ENCODE data around the gene TTC9B. TPM values are rescaled to one million over a fixed set of nuclear protein-coding genes. Genes with fewer than 3 reads are reported as not detected.

The TTC9B gene
- total RNA-seq, 1 donor from 2014 or later: not detected

- no peaks in the 10 kb centered on the region for H3K27me3 ChIP-seq (ENCODE audit: low read depth)
- intact Hi-C loops (cut with DNase I): no loop called here
- peaks cover 8% of the 10 kb centered on the region for H3K4me1 ChIP-seq
- H3K27ac ChIP-seq: no peak overlapping the region
- no peak overlapping the region for H3K4me3 ChIP-seq
- ATAC-seq (no peak), DNase-seq (peak; percentile 41)
- H3K9me3 ChIP-seq: no peaks in the 10 kb centered on the region
- H3K36me3 ChIP-seq: peaks cover 75% of the 10 kb centered on the region
- no peak for TF ChIP-seq CTCF (IDR thresholded peaks at IDR 0.05)
Observed at GRCh38 chr19:40235238-40236025, 17.2 kb upstream of the TTC9B start.

GRCh38 chr19:40234429-40235237, 16.4 kb upstream of the TTC9B start:
- peaks cover 8% of the 10 kb centered on the region for H3K4me1 ChIP-seq
- DNase-seq (peak; percentile 34), ATAC-seq (no peak)
- H3K27me3 ChIP-seq (ENCODE audit: low read depth): no peaks in the 10 kb centered on the region
- H3K36me3 ChIP-seq: peaks cover 67% of the 10 kb centered on the region
- TF ChIP-seq CTCF (IDR thresholded peaks at IDR 0.05): no peak
- no peak overlapping the region for H3K4me3 ChIP-seq
- H3K27ac ChIP-seq: no peak overlapping the region
- intact Hi-C loops (cut with DNase I): no loop called here
- no peaks in the 10 kb centered on the region for H3K9me3 ChIP-seq

- Histone ChIP-seq H3K27me3 (ENCODE audit: low read depth) (no peaks in the 10 kb centered on the region), H3K27ac (no peak overlapping the region), H3K4me3 (no peak overlapping the region), H3K9me3 (no peaks in the 10 kb centered on the region), H3K4me1 (peaks cover 8% of the 10 kb centered on the region), H3K36me3 (peaks cover 60% of the 10 kb centered on the region)
- intact Hi-C loops (cut with DNase I): no loop called here
- TF ChIP-seq CTCF (IDR thresholded peaks at IDR 0.05): no peak
- ATAC-seq (no peak), DNase-seq (no peak)
Observed at GRCh38 chr19:40233811-40234389, 15.7 kb upstream of the TTC9B start.

- no peak for DNase-seq
- no peak for TF ChIP-seq CTCF (IDR thresholded peaks at IDR 0.05)
- Histone ChIP-seq H3K9me3 (no peaks in the 10 kb centered on the region), H3K36me3 (peaks cover 53% of the 10 kb centered on the region), H3K4me3 (no peak overlapping the region), H3K27me3 (ENCODE audit: low read depth) (no peaks in the 10 kb centered on the region), H3K27ac (no peak overlapping the region), H3K4me1 (peaks cover 8% of the 10 kb centered on the region)
- ATAC-seq: peak in 1 of 2 donors; percentile 2
- intact Hi-C loops (cut with DNase I): no loop called here
Observed at GRCh38 chr19:40232949-40233810, 15.0 kb upstream of the TTC9B start.

GRCh38 chr19:40232479-40232878, 14.3 kb upstream of the TTC9B start:
- H3K27me3 ChIP-seq (ENCODE audit: low read depth): no peaks in the 10 kb centered on the region
- DNase-seq (no peak), ATAC-seq (peak in 1 of 2 donors; percentile 3)
- peaks cover 8% of the 10 kb centered on the region for H3K4me1 ChIP-seq
- TF ChIP-seq CTCF (IDR thresholded peaks at IDR 0.05): no peak
- H3K27ac ChIP-seq: peak overlapping the region; percentile 18
- no peaks in the 10 kb centered on the region for H3K9me3 ChIP-seq
- peaks cover 46% of the 10 kb centered on the region for H3K36me3 ChIP-seq
- H3K4me3 ChIP-seq: no peak overlapping the region
- intact Hi-C loops (cut with DNase I): no loop called here

All from lower lobe of right lung (tissue), 2 donors.